Measurements from ENCODE around the gene ALKBH8.
"Not testable (repeated sequence)": the region's sequence is repeated elsewhere in the genome, so short reads cannot be mapped to it uniquely, and the experiment has no call there.

Gene ALKBH8

DNA sequence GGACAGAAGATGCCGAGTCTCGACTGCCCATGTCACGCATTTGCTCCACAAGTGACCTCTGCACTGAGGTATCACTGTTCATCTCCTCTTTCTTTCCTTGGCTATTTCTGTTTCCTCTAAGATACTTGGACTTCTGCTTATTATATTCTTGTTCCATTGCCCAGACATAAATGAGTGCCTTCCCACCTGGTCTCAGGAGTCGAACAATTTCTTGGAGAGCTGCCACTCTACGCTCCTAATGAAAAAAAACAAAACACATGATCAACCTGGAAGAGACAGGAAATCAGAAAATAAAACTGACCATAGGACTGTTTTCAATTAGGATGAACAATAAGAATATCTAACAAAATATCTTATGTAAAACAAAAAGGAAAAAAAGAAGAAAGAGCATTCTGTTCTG lies 60.6 kb downstream of the ALKBH8 start:
- 0 out of 2 replicates have a peak, but pooled peaks cover 2% of the 10 kb centered on the region for H3K9me3 ChIP-seq (ENCODE audit: low read depth, low read length)
- no peak overlapping the region for H3K9ac ChIP-seq (ENCODE audit: insufficient read length)
- no peak overlapping the region for H3K27ac ChIP-seq
- peaks cover 30% of the 10 kb centered on the region for H3K36me3 ChIP-seq (ENCODE audit: insufficient read depth, low read length)
- TF ChIP-seq FOXP2 (optimal IDR thresholded peaks at IDR 0.05; ENCODE audit: control extremely low read depth, extremely low read length, insufficient read depth) (no peak), EZH2 (IDR thresholded peaks at IDR 0.05) (no peak)
- no peak for DNase-seq (ENCODE audit: low read depth, low spot score)
- no peak overlapping the region for H3K4me3 ChIP-seq

DNA sequence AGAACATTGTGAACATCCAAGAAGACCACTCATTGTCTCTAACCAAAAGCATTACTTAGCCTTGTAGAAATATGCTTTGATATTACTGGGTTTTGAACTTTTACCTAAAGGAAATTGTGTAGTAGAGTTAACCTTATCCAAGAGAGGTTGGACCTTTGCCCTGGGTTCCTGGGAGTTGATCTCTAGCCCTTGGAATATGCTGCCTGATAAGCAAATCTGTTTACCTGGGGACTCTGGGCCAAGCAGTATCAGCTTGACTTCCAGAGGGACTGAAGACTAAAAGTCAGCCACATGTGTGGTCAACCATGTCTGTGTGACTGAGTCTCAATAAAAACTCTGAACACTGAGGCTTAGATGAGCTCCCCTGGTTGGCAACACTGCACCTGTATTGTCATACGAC lies 63.8 kb downstream of the ALKBH8 start:
- DNase-seq (ENCODE audit: low read depth, low spot score) = no peak
- H3K4me3 ChIP-seq = no peak overlapping the region
- no peak overlapping the region for H3K27ac ChIP-seq
- TF ChIP-seq FOXP2 (optimal IDR thresholded peaks at IDR 0.05; ENCODE audit: control extremely low read depth, extremely low read length, insufficient read depth) (no peak), POLR2AphosphoS5 (IDR thresholded peaks at IDR 0.05; ENCODE audit: borderline replicate concordance, low read depth, low read length) (no peak), EZH2 (IDR thresholded peaks at IDR 0.05) (no peak)
- no peak overlapping the region for H3K9ac ChIP-seq (ENCODE audit: insufficient read length)
- H3K9me3 ChIP-seq (ENCODE audit: low read depth, low read length) = 0 out of 2 replicates have a peak, but pooled peaks cover 2% of the 10 kb centered on the region
- peaks cover 30% of the 10 kb centered on the region for H3K36me3 ChIP-seq (ENCODE audit: insufficient read depth, low read length)

DNA sequence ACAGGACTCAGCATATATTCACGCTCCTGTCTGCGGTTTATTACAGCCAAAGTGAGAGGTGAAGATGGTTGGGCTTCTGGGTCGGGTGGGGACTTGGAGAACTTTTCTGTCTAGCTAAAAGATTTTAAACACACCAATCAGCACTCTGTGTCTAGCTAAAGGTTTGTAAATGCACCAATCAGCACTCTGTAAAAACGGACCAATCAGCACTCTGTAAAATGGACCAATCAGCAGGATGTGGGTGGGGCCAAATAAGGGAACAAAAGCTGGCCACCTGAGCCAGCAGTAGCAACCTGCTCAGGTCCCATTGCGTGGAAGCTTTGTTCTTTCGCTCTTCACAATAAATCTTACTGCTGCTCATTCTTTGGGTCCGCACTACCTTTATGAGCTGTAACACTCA lies 68.2 kb downstream of the ALKBH8 start:
- H3K9me3 ChIP-seq (ENCODE audit: low read depth, low read length); DNase-seq (ENCODE audit: low read depth, low spot score); H3K9ac ChIP-seq (ENCODE audit: insufficient read length); H3K4me3 ChIP-seq; H3K27ac ChIP-seq: not testable (repeated sequence)
- peaks cover 10% of the 10 kb centered on the region for H3K36me3 ChIP-seq (ENCODE audit: insufficient read depth, low read length)

DNA sequence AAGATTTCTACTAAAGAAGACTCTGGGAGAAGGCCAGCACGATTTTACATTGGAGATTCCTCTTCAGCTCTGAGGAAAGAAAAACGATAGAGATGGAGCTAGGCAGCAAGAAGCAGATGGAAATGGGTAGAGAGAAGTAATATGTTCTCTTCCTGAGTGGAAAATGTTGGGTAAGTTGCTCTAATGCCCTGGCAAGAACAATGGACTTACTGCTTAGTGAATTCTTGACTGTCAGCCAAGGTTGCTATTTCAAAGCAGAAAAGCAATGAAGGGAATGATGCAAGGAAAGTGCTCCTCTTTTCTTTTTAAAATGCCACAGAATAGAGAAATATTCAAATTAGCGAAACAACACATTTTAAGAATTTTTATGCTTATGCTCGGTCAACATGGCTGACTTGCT lies 69.5 kb downstream of the ALKBH8 start:
- 0 out of 2 replicates have a peak, but pooled peaks cover 1% of the 10 kb centered on the region for H3K9me3 ChIP-seq (ENCODE audit: low read depth, low read length)
- TF ChIP-seq POLR2AphosphoS5 (IDR thresholded peaks at IDR 0.05; ENCODE audit: borderline replicate concordance, low read depth, low read length) (no peak), EZH2 (IDR thresholded peaks at IDR 0.05) (no peak), FOXP2 (optimal IDR thresholded peaks at IDR 0.05; ENCODE audit: control extremely low read depth, extremely low read length, insufficient read depth) (no peak)
- peak overlapping the region; percentile 14; the same call in 1 of the 2 replicates for H3K27ac ChIP-seq
- peaks cover under 1% of the 10 kb centered on the region; the same call in 1 of the 2 replicates for H3K36me3 ChIP-seq (ENCODE audit: insufficient read depth, low read length)
- DNase-seq (ENCODE audit: low read depth, low spot score) = no peak
- no peak overlapping the region for H3K4me3 ChIP-seq
- no peak overlapping the region for H3K9ac ChIP-seq (ENCODE audit: insufficient read length)

DNA sequence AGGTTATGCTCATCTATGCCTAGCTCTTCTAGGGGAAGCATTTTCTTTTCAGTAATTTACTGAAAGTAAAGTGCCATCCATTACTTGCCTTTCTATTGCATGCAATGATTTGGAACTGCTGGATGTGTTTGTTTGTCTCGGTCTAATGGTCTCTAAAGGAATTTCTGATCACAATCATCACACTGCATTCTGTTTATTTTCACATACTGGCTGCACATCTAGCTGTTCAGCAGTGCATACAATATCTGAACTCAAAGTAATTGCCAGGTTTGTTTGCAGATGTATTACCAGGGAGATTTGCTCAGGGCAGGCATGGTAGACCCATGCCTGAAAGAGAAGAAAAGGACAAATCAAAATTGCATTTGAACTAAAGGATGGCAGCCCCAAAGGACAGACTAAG lies 71.5 kb downstream of the ALKBH8 start:
- no peak overlapping the region for H3K9ac ChIP-seq (ENCODE audit: insufficient read length)
- DNase-seq (ENCODE audit: low read depth, low spot score) = no peak
- no peaks in the 10 kb centered on the region for H3K36me3 ChIP-seq (ENCODE audit: insufficient read depth, low read length)
- TF ChIP-seq FOXP2 (optimal IDR thresholded peaks at IDR 0.05; ENCODE audit: control extremely low read depth, extremely low read length, insufficient read depth) (no peak), EZH2 (IDR thresholded peaks at IDR 0.05) (no peak), POLR2AphosphoS5 (IDR thresholded peaks at IDR 0.05; ENCODE audit: borderline replicate concordance, low read depth, low read length) (no peak)
- no peak overlapping the region for H3K4me3 ChIP-seq
- H3K9me3 ChIP-seq (ENCODE audit: low read depth, low read length) = no peaks in the 10 kb centered on the region
- H3K27ac ChIP-seq = no peak overlapping the region

DNA sequence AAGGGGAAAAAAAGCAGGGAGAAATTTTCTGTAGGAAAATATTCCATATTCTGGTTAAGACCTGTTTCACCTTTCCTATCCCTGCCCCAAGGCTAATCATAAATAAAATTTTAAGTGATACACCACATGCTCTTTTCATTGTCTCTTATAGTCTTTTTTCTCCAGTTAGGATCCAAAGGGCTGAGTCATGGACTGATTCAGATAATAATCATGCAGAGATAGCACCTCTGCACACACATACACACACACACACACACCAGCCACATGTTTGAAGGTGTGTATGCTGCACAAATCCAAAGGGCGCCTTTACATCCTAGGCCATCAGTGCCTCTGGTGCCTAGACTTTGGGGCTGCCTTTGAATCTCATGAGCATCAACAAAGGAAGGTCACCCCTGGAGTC lies 72.4 kb downstream of the ALKBH8 start:
- H3K9me3 ChIP-seq (ENCODE audit: low read depth, low read length) = no peaks in the 10 kb centered on the region
- no peak for TF ChIP-seq POLR2AphosphoS5 (IDR thresholded peaks at IDR 0.05; ENCODE audit: borderline replicate concordance, low read depth, low read length)
- no peak for TF ChIP-seq FOXP2 (optimal IDR thresholded peaks at IDR 0.05; ENCODE audit: control extremely low read depth, extremely low read length, insufficient read depth)
- TF ChIP-seq EZH2 (IDR thresholded peaks at IDR 0.05) = no peak
- DNase-seq (ENCODE audit: low read depth, low spot score) = no peak
- H3K4me3 ChIP-seq = no peak overlapping the region
- no peaks in the 10 kb centered on the region for H3K36me3 ChIP-seq (ENCODE audit: insufficient read depth, low read length)
- no peak overlapping the region for H3K27ac ChIP-seq
- no peak overlapping the region for H3K9ac ChIP-seq (ENCODE audit: insufficient read length)

DNA sequence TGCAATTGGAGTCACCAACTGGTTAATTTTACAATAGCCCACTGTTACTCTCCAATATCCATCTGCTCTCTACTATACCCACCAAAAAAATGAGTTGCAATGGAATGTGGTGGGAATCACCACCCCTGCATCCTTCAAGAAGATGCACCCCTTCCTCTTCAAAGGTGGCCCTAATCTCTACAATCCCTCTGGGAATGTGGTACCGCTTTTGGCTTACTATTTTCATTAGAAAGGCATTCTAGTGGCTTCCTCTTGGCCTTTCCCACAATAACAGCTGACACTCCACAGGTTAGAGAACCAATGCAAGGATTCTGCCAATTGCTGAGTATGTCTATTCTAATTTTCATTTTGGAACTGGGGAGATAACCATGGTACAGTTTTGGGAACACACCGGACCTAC lies 74.7 kb downstream of the ALKBH8 start:
- Histone ChIP-seq H3K4me3 (no peak overlapping the region), H3K9ac (ENCODE audit: insufficient read length) (no peak overlapping the region), H3K9me3 (ENCODE audit: low read depth, low read length) (no peaks in the 10 kb centered on the region), H3K36me3 (ENCODE audit: insufficient read depth, low read length) (no peaks in the 10 kb centered on the region), H3K27ac (no peak overlapping the region)
- TF ChIP-seq EZH2 (IDR thresholded peaks at IDR 0.05) = no peak
- TF ChIP-seq POLR2AphosphoS5 (IDR thresholded peaks at IDR 0.05; ENCODE audit: borderline replicate concordance, low read depth, low read length) = no peak
- no peak for TF ChIP-seq FOXP2 (optimal IDR thresholded peaks at IDR 0.05; ENCODE audit: control extremely low read depth, extremely low read length, insufficient read depth)
- no peak for DNase-seq (ENCODE audit: low read depth, low spot score)

DNA sequence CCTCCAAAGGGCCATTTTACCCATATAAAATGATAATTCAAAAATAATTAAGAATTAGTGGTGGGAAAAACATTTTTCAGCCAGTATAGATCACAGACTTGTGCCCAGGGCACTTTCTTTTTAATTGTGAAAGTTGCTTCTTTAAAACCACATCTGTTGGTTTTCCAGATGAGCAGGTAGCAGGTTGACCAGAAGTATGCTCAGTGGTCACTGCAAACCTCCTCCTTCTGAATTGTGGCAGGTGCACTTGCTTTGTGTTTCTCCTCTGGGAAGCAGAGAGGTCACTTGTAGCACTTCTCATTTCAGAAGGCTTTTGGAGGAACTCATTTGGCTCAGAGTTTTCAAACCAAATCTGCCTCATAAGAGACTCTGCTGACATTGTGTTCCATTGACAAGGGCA lies 83.3 kb downstream of the ALKBH8 start:
- Histone ChIP-seq H3K4me3 (no peak overlapping the region), H3K9me3 (ENCODE audit: low read depth, low read length) (no peaks in the 10 kb centered on the region), H3K36me3 (ENCODE audit: insufficient read depth, low read length) (no peaks in the 10 kb centered on the region), H3K9ac (ENCODE audit: insufficient read length) (no peak overlapping the region), H3K27ac (no peak overlapping the region)
- no peak for TF ChIP-seq FOXP2 (optimal IDR thresholded peaks at IDR 0.05; ENCODE audit: control extremely low read depth, extremely low read length, insufficient read depth)
- TF ChIP-seq EZH2 (IDR thresholded peaks at IDR 0.05) = no peak
- no peak for TF ChIP-seq POLR2AphosphoS5 (IDR thresholded peaks at IDR 0.05; ENCODE audit: borderline replicate concordance, low read depth, low read length)
- DNase-seq (ENCODE audit: low read depth, low spot score) = no peak

DNA sequence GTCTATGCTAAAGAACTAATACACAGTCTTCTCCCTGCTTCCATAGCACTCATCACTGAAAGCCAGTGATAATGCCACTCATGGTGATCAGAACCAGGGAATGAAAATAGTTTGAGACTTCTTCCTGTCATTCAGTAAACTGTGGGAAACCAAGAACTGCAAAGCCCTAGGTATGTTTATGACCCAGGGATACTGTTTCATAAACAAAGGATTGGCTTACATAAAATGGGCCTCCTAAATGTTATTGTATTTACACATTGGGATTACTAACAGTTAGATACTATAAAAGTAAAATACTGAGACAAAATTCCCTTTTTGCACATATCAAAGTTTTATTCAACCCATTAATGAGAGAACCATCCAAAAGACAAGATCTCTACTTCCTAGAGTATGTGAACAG lies 86.6 kb downstream of the ALKBH8 start:
- Histone ChIP-seq H3K27ac (no peak overlapping the region), H3K4me3 (no peak overlapping the region), H3K9me3 (ENCODE audit: low read depth, low read length) (no peaks in the 10 kb centered on the region), H3K36me3 (ENCODE audit: insufficient read depth, low read length) (no peaks in the 10 kb centered on the region), H3K9ac (ENCODE audit: insufficient read length) (no peak overlapping the region)
- no peak for DNase-seq (ENCODE audit: low read depth, low spot score)
- TF ChIP-seq POLR2AphosphoS5 (IDR thresholded peaks at IDR 0.05; ENCODE audit: borderline replicate concordance, low read depth, low read length) = no peak
- TF ChIP-seq FOXP2 (optimal IDR thresholded peaks at IDR 0.05; ENCODE audit: control extremely low read depth, extremely low read length, insufficient read depth) = no peak
- no peak for TF ChIP-seq EZH2 (IDR thresholded peaks at IDR 0.05)

All from SK-N-MC (cell line).